Trophoblast cell (in vitro differentiated cells and primary cell): Measurements from ENCODE around the gene CELF4.

Experiments used
- DNase-seq, 2 donors: peaks; one replicate each; pipeline ENCODE4 v3.0.0-alpha.2; 2016
- H2AFZ ChIP-seq: 2 replicates; pipeline ENCODE4 v1.6.1; 2013; ENCODE audit warnings: low read length, moderate library complexity, mild to moderate bottlenecking; ENCODE audit not compliant: insufficient read depth, poor library complexity
- H2AK5ac ChIP-seq: 2 replicates; pipeline ENCODE4 v1.6.1; 2013; ENCODE audit warnings: mild to moderate bottlenecking, low read length
- H2BK120ac ChIP-seq: 2 replicates; pipeline ENCODE4 v1.6.1; 2013; ENCODE audit warnings: low read length, mild to moderate bottlenecking, moderate library complexity; ENCODE audit not compliant: insufficient read depth, poor library complexity
- H2BK12ac ChIP-seq: 2 replicates; pipeline ENCODE4 v1.6.1; 2013; ENCODE audit warnings: mild to moderate bottlenecking, low read length, moderate library complexity
- H2BK5ac ChIP-seq: 2 replicates; pipeline ENCODE4 v1.6.1; 2013; ENCODE audit warnings: low read length, low read depth, moderate library complexity, mild to moderate bottlenecking; ENCODE audit not compliant: poor library complexity
- H3K14ac ChIP-seq: 2 replicates; pipeline ENCODE4 v1.6.1; 2013; ENCODE audit warnings: mild to moderate bottlenecking, low read length
- H3K18ac ChIP-seq: 2 replicates; pipeline ENCODE4 v1.6.1; 2013; ENCODE audit warnings: mild to moderate bottlenecking, low read length
- H3K23ac ChIP-seq: 2 replicates; pipeline ENCODE4 v1.6.1; 2013; ENCODE audit warnings: low read length
- H3K27ac ChIP-seq: 2 replicates; pipeline ENCODE4 v1.5.1; 2013; ENCODE audit warnings: low read depth, mild to moderate bottlenecking, inconsistent platforms, low read length, moderate library complexity
- H3K27me3 ChIP-seq: 2 replicates; pipeline ENCODE4 v1.6.1; 2013; ENCODE audit warnings: inconsistent platforms, mild to moderate bottlenecking, low read length, moderate library complexity; ENCODE audit not compliant: insufficient read depth
- H3K36me3 ChIP-seq, 2 experiments: 1 replicate in 1 of 2; 2 replicates in 1 of 2; pipeline ENCODE4 v1.6.1; 2013; ENCODE audit warnings: low read length in 2 of 2, mild to moderate bottlenecking in 2 of 2, moderate library complexity in 1 of 2; ENCODE audit not compliant: insufficient read depth in 2 of 2, control insufficient read depth in 1 of 2
- H3K4ac ChIP-seq: 2 replicates; pipeline ENCODE4 v1.6.1; 2013; ENCODE audit warnings: low read depth, mild to moderate bottlenecking, low read length, moderate library complexity
- H3K4me1 ChIP-seq, 2 experiments: 1 replicate in 1 of 2; 2 replicates in 1 of 2; pipeline ENCODE4 v1.6.1; 2013; ENCODE audit warnings: low read length in 2 of 2, mild to moderate bottlenecking in 2 of 2, moderate library complexity in 1 of 2; ENCODE audit not compliant: insufficient read depth in 2 of 2, control insufficient read depth in 1 of 2
- H3K4me2 ChIP-seq: 2 replicates; pipeline ENCODE4 v1.6.1; 2013; ENCODE audit warnings: inconsistent platforms, mild to moderate bottlenecking, low read length, moderate library complexity
- H3K4me3 ChIP-seq: 2 replicates; pipeline ENCODE4 v1.5.1; 2013; ENCODE audit warnings: mild to moderate bottlenecking, low read depth, low read length, inconsistent platforms
- H3K79me1 ChIP-seq: one replicate; pipeline ENCODE4 v1.6.1; 2013; ENCODE audit warnings: low read length
- H3K79me2 ChIP-seq: 2 replicates; pipeline ENCODE4 v1.6.1; 2013; ENCODE audit warnings: low read length, mild to moderate bottlenecking; ENCODE audit not compliant: control insufficient read depth, insufficient read depth, poor library complexity
- H3K9ac ChIP-seq: 2 replicates; pipeline ENCODE4 v1.6.1; 2013; ENCODE audit warnings: mild to moderate bottlenecking, low read length
- H3K9me3 ChIP-seq: 2 replicates; pipeline ENCODE4 v1.6.1; 2013; ENCODE audit warnings: low read depth, mild to moderate bottlenecking, control low read depth, inconsistent platforms, low read length; ENCODE audit not compliant: insufficient read depth
- H4K12ac ChIP-seq: 2 replicates; pipeline ENCODE4 v1.6.1; 2013; ENCODE audit warnings: low read depth, mild to moderate bottlenecking, low read length, moderate library complexity
- H4K8ac ChIP-seq: 2 replicates; pipeline ENCODE4 v1.6.1; 2013; ENCODE audit warnings: low read depth, mild to moderate bottlenecking, low read length, moderate library complexity
- H4K91ac ChIP-seq: one replicate; pipeline ENCODE4 v1.6.1; 2013; ENCODE audit warnings: low read depth, mild to moderate bottlenecking, low read length, moderate library complexity
- WGBS: extraction: QIAGEN DNeasy Blood & Tissue Kit; methylation state at CpG from one replicate; pipeline ENCODE4 v1.1.7; 2013; ENCODE audit warnings: missing lambda C conversion rate; ENCODE audit not compliant: insufficient read length, insufficient coverage; ENCODE audit errors: extremely low coverage; 5-methylcytosine and 5-hydroxymethylcytosine counted together

CELF4 gene

GRCh38 chr18:37584952-37585695 is 19.5 kb upstream of the CELF4 start:
- no peak overlapping the region for H4K8ac ChIP-seq
- no peak overlapping the region for H3K18ac ChIP-seq
- H3K23ac ChIP-seq = no peak overlapping the region
- H2BK120ac ChIP-seq = no peak overlapping the region
- H4K91ac ChIP-seq = no peak overlapping the region
- H2BK5ac ChIP-seq = no peak overlapping the region
- no peaks in the 10 kb centered on the region for H3K79me2 ChIP-seq
- no peak overlapping the region for H2AK5ac ChIP-seq
- H3K27me3 ChIP-seq = no peaks in the 10 kb centered on the region
- H3K4me1 ChIP-seq = no peaks in the 10 kb centered on the region
- no CpG with 5 or more reads among the region's 7 CpGs for WGBS
- no peak overlapping the region for H3K4me3 ChIP-seq
- H3K9me3 ChIP-seq = no peaks in the 10 kb centered on the region
- no peak overlapping the region for H3K4me2 ChIP-seq
- no peak for DNase-seq
- no peak overlapping the region for H4K12ac ChIP-seq
- H3K79me1 ChIP-seq = no peaks in the 10 kb centered on the region
- no peaks in the 10 kb centered on the region for H3K36me3 ChIP-seq
- H3K9ac ChIP-seq = no peak overlapping the region
- H2AFZ ChIP-seq = no peak overlapping the region
- H3K14ac ChIP-seq = no peak overlapping the region
- H3K27ac ChIP-seq = no peak overlapping the region
- H2BK12ac ChIP-seq = no peak overlapping the region
- no peak overlapping the region for H3K4ac ChIP-seq

DNA sequence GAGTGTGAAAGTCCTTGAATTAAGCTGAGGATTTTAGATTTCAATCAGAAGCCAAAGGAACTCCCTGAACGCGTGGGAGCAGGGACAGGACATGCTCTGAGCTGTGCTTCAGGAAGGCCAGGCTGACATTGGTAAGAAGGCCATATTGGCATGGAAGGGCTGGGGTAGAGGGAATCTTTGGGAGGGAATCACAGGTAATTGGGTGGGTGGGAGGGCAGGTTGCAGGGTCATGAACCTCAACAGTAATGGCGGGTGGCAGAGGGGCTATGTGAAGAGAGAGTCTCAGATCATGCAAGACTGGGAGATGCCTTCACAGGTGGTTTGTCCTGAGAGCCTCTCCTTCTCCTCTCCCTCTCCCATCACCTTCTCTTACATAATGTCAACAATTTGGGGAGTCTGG is 18.6 kb upstream of the CELF4 start:
- Histone ChIP-seq H2BK12ac (no peak overlapping the region), H2AK5ac (no peak overlapping the region), H3K27ac (no peak overlapping the region), H2BK5ac (no peak overlapping the region), H3K9ac (no peak overlapping the region), H3K36me3 (no peaks in the 10 kb centered on the region), H4K91ac (no peak overlapping the region), H4K12ac (no peak overlapping the region), H3K79me1 (no peaks in the 10 kb centered on the region), H3K14ac (no peak overlapping the region), H3K23ac (no peak overlapping the region), H2AFZ (no peak overlapping the region), H3K18ac (no peak overlapping the region), H3K9me3 (no peaks in the 10 kb centered on the region), H3K4me2 (no peak overlapping the region), H2BK120ac (no peak overlapping the region), H3K4me1 (no peaks in the 10 kb centered on the region), H3K27me3 (no peaks in the 10 kb centered on the region), H4K8ac (no peak overlapping the region), H3K4ac (no peak overlapping the region), H3K79me2 (no peaks in the 10 kb centered on the region), H3K4me3 (no peak overlapping the region)
- WGBS = no CpG with 5 or more reads among the region's 3 CpGs
- DNase-seq = no peak

GRCh38 chr18:37582261-37582660 is 16.7 kb upstream of the CELF4 start:
- no peak overlapping the region for H3K4me3 ChIP-seq
- H3K79me1 ChIP-seq = no peaks in the 10 kb centered on the region
- H3K23ac ChIP-seq = no peak overlapping the region
- H3K79me2 ChIP-seq = no peaks in the 10 kb centered on the region
- no peak overlapping the region for H3K4me2 ChIP-seq
- H2AFZ ChIP-seq = no peak overlapping the region
- DNase-seq = no peak
- H4K8ac ChIP-seq = no peak overlapping the region
- H3K36me3 ChIP-seq = no peaks in the 10 kb centered on the region
- no peak overlapping the region for H3K4ac ChIP-seq
- no CpG with 5 or more reads among the region's 2 CpGs for WGBS
- no peak overlapping the region for H2AK5ac ChIP-seq
- no peaks in the 10 kb centered on the region for H3K4me1 ChIP-seq
- H4K12ac ChIP-seq = no peak overlapping the region
- no peaks in the 10 kb centered on the region for H3K27me3 ChIP-seq
- no peak overlapping the region for H3K18ac ChIP-seq
- H3K9ac ChIP-seq = no peak overlapping the region
- H3K9me3 ChIP-seq = no peaks in the 10 kb centered on the region
- no peak overlapping the region for H3K27ac ChIP-seq
- no peak overlapping the region for H3K14ac ChIP-seq
- no peak overlapping the region for H2BK12ac ChIP-seq
- no peak overlapping the region for H4K91ac ChIP-seq
- no peak overlapping the region for H2BK120ac ChIP-seq
- H2BK5ac ChIP-seq = no peak overlapping the region

- peak in 1 of 2 donors; percentile 54 for DNase-seq
- no peak overlapping the region for H2BK12ac ChIP-seq
- no peaks in the 10 kb centered on the region for H3K79me2 ChIP-seq
- H3K18ac ChIP-seq = no peak overlapping the region
- no peak overlapping the region for H4K12ac ChIP-seq
- no peak overlapping the region for H3K14ac ChIP-seq
- H3K23ac ChIP-seq = no peak overlapping the region
- H3K4me2 ChIP-seq = no peak overlapping the region
- H3K4me3 ChIP-seq = no peak overlapping the region
- H3K9ac ChIP-seq = no peak overlapping the region
- no peaks in the 10 kb centered on the region for H3K36me3 ChIP-seq
- no peaks in the 10 kb centered on the region for H3K79me1 ChIP-seq
- no peaks in the 10 kb centered on the region for H3K27me3 ChIP-seq
- no peaks in the 10 kb centered on the region for H3K4me1 ChIP-seq
- no peak overlapping the region for H2AK5ac ChIP-seq
- no peak overlapping the region for H4K8ac ChIP-seq
- H4K91ac ChIP-seq = no peak overlapping the region
- no peak overlapping the region for H2AFZ ChIP-seq
- H2BK120ac ChIP-seq = no peak overlapping the region
- H3K9me3 ChIP-seq = no peaks in the 10 kb centered on the region
- no CpG with 5 or more reads among the region's 14 CpGs for WGBS
- no peak overlapping the region for H3K27ac ChIP-seq
- no peak overlapping the region for H2BK5ac ChIP-seq
- H3K4ac ChIP-seq = no peak overlapping the region
Observed at GRCh38 chr18:37578886-37579513, 13.4 kb upstream of the CELF4 start.
